ENCODE measurements around the gene RASL10A.

RASL10A gene

GRCh38 chr22:29316141-29316828 lies 788 bp upstream of the RASL10A start:
- no peak for DNase-seq

- DNase-seq, result no peak
These were observed 786 bp downstream of the RASL10A start for GRCh38 chr22:29314537-29315285.

- DNase-seq, result no peak
These were observed 1.7 kb downstream of the RASL10A start for GRCh38 chr22:29313576-29314466.

GRCh38 chr22:29313126-29313575 lies 2.3 kb downstream of the RASL10A start:
- DNase-seq, result no peak

GRCh38 chr22:29312218-29313125 lies 3.0 kb downstream of the RASL10A start:
- no peak for DNase-seq

GRCh38 chr22:29311464-29312217 lies 3.9 kb downstream of the RASL10A start:
- DNase-seq, result no peak

GRCh38 chr22:29310863-29311339 lies 4.6 kb downstream of the RASL10A start:
- peak; percentile 92 for DNase-seq

GRCh38 chr22:29310065-29310862 lies 5.2 kb downstream of the RASL10A start:
- DNase-seq, result no peak

- DNase-seq, result no peak
These were observed 6.0 kb downstream of the RASL10A start for GRCh38 chr22:29309332-29310064.

GRCh38 chr22:29308791-29309262 lies 6.7 kb downstream of the RASL10A start:
- no peak for DNase-seq

- no peak for DNase-seq
These were observed 7.2 kb downstream of the RASL10A start for GRCh38 chr22:29308148-29308790.

GRCh38 chr22:29307596-29308147 lies 7.8 kb downstream of the RASL10A start:
- no peak for DNase-seq

- peak; percentile 27 for DNase-seq
These were observed 8.5 kb downstream of the RASL10A start for GRCh38 chr22:29306835-29307595.

- peak; percentile 64 for DNase-seq
These were observed 9.2 kb downstream of the RASL10A start, which contains the start of gene GAS2L1 for GRCh38 chr22:29306175-29306834. GAS2L1 (plus strand) TSS chr22:29306650; CDS start chr22:29308106, 1,456 bp downstream.

GRCh38 chr22:29305836-29306174 lies 9.7 kb downstream of the RASL10A start:
- no peak for DNase-seq

- no peak for DNase-seq
These were observed 12.6 kb downstream of the RASL10A start for GRCh38 chr22:29302681-29303465.

GRCh38 chr22:29302402-29302680 lies 13.2 kb downstream of the RASL10A start:
- no peak for DNase-seq

Measured in MV-4-11 (cell line).